NCI-H2196 (cell line): ENCODE results near the gene PCDHGA6.
"Not testable (repeated sequence)": the region's sequence is repeated elsewhere in the genome, so short reads cannot be mapped to it uniquely, and the experiment has no call there.

Source experiments
- DNase-seq: peaks from one replicate; lab custom pipeline; 2025; ENCODE audit not compliant: unreplicated experiment; lab: John Stamatoyannopoulos, UW

The PCDHGA6 gene

GRCh38 chr5:141392429-141393198, 18.9 kb downstream of the PCDHGA6 start, which contains the start of gene PCDHGA8:
Gene PCDHGA8 (plus strand): TSS chr5:141392633. CDS start chr5:141392814, 181 bp downstream.
- DNase-seq: no peak

- no peak for DNase-seq
These were observed 19.6 kb downstream of the PCDHGA6 start for GRCh38 chr5:141393267-141393666.

GRCh38 chr5:141394401-141395187, 20.9 kb downstream of the PCDHGA6 start:
- DNase-seq: not testable (repeated sequence)

- DNase-seq: not testable (repeated sequence)
These were observed 24.3 kb downstream of the PCDHGA6 start, which contains the start of gene PCDHGB5 for GRCh38 chr5:141397756-141398551. Gene PCDHGB5 (plus strand): TSS chr5:141397947. CDS start chr5:141398128, 181 bp downstream.

GRCh38 chr5:141398608-141399007, 24.9 kb downstream of the PCDHGA6 start:
- no peak for DNase-seq

GRCh38 chr5:141399555-141400258, 26.0 kb downstream of the PCDHGA6 start:
- DNase-seq: no peak

- DNase-seq: peak; percentile 3
These were observed 29.0 kb downstream of the PCDHGA6 start, which contains the start of gene PCDHGA9 for GRCh38 chr5:141402553-141403243. Gene PCDHGA9 (plus strand): TSS chr5:141402778. CDS start chr5:141402953, 175 bp downstream.

- DNase-seq: no peak
These were observed 29.7 kb downstream of the PCDHGA6 start for GRCh38 chr5:141403387-141403786.

GRCh38 chr5:141407790-141408505, 34.3 kb downstream of the PCDHGA6 start, which contains the start of gene PCDHGB6:
Gene PCDHGB6 (plus strand): TSS chr5:141408021. CDS start chr5:141408203, 182 bp downstream.
- DNase-seq: peak; percentile 84

- DNase-seq: no peak
These were observed 36.1 kb downstream of the PCDHGA6 start for GRCh38 chr5:141409598-141410306.

GRCh38 chr5:141411575-141411974, 37.9 kb downstream of the PCDHGA6 start:
- no peak for DNase-seq

- DNase-seq: no peak
These were observed 39.3 kb downstream of the PCDHGA6 start, which contains the start of gene PCDHGA10 for GRCh38 chr5:141412854-141413539. Gene PCDHGA10 (plus strand): TSS chr5:141412987. CDS start chr5:141413176, 189 bp downstream.

GRCh38 chr5:141413540-141414069, 39.9 kb downstream of the PCDHGA6 start:
- DNase-seq: no peak

GRCh38 chr5:141414548-141415274, 41.0 kb downstream of the PCDHGA6 start:
- DNase-seq: not testable (repeated sequence)

- DNase-seq: not testable (repeated sequence)
These were observed 41.6 kb downstream of the PCDHGA6 start for GRCh38 chr5:141415275-141415618.

- not testable (repeated sequence) for DNase-seq
These were observed 43.9 kb downstream of the PCDHGA6 start, which contains the start of gene PCDHGB7 for GRCh38 chr5:141417494-141418172. Gene PCDHGB7 (plus strand): TSS chr5:141417677. CDS start chr5:141417860, 183 bp downstream.
